Suprapubic skin (tissue), 4 donors: ENCODE measurements around the gene CLEC16A.

Source experiments
- EP300 ChIP-seq: sonication (generic); formaldehyde crosslinking; IDR thresholded peaks from one replicate; pipeline ENCODE4 v1.6.1; 2017; ENCODE audit warnings: antibody characterized with exemption
- POLR2A ChIP-seq, 2 donors: fragments of 450-650 bp; IDR thresholded peaks; one replicate each; pipeline ENCODE4 v1.6.1; 2017; ENCODE audit warnings: antibody characterized with exemption in 2 of 2, mild to moderate bottlenecking in 2 of 2, moderate library complexity in 2 of 2
- POLR2AphosphoS5 ChIP-seq, 3 donors: sonication (generic); formaldehyde crosslinking; IDR thresholded peaks; one replicate each; pipeline ENCODE4 v1.6.1; 2017; ENCODE audit warnings: antibody characterized with exemption in 3 of 3
- TF ChIP-seq, protein P1 (sequence below), 2 donors: fragments of 200-600 bp in 1 of 2; fragments of 450-650 bp in 1 of 2; sonication (generic) in 1 of 2; IDR thresholded peaks; one replicate each; pipeline ENCODE4 v1.5.1; 2016 to 2019; ENCODE audit warnings: antibody characterized with exemption in 2 of 2, mild to moderate bottlenecking in 1 of 2, moderate library complexity in 1 of 2

DNA sequence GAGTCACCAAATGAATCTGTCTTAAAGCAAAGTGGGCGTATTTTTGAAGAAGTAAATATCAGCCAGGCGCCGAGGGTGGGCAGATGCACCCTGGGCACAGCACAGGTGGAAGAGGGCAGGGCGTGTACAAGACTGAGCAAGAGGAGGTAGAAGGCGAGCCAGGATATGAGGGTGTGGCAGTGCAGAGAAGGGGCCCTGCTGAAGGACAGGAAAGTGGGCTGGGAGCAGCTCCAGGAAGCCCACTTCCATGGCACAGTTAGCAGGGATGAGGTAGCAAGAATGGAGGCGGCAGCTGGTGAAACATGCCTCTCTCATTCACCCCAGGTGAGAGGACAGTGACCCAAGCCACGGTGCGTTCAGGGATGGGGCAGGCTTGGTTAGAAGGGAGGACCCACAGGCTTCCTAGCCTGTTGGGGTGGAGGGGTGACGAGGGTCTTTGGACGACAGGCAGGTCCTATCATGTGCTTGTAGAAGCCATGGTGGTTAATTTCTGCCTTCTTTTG lies 149.3 kb downstream of the CLEC16A start:
- TF ChIP-seq, protein P1, sequence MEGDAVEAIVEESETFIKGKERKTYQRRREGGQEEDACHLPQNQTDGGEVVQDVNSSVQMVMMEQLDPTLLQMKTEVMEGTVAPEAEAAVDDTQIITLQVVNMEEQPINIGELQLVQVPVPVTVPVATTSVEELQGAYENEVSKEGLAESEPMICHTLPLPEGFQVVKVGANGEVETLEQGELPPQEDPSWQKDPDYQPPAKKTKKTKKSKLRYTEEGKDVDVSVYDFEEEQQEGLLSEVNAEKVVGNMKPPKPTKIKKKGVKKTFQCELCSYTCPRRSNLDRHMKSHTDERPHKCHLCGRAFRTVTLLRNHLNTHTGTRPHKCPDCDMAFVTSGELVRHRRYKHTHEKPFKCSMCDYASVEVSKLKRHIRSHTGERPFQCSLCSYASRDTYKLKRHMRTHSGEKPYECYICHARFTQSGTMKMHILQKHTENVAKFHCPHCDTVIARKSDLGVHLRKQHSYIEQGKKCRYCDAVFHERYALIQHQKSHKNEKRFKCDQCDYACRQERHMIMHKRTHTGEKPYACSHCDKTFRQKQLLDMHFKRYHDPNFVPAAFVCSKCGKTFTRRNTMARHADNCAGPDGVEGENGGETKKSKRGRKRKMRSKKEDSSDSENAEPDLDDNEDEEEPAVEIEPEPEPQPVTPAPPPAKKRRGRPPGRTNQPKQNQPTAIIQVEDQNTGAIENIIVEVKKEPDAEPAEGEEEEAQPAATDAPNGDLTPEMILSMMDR (IDR thresholded peaks at IDR 0.05) = no peak
- TF ChIP-seq EP300 (no peak), POLR2AphosphoS5 (IDR thresholded peaks at IDR 0.05) (no peak), POLR2A (IDR thresholded peaks at IDR 0.05) (no peak)
